ENCODE results near the gene DOK7. TPM values are rescaled to one million over a fixed set of nuclear protein-coding genes. Genes with fewer than 3 reads are reported as not detected.

The DOK7 gene
- total RNA-seq, 4 donors from 2014 or later: 0.26 to 0.45 TPM; not detected in 2

DNA sequence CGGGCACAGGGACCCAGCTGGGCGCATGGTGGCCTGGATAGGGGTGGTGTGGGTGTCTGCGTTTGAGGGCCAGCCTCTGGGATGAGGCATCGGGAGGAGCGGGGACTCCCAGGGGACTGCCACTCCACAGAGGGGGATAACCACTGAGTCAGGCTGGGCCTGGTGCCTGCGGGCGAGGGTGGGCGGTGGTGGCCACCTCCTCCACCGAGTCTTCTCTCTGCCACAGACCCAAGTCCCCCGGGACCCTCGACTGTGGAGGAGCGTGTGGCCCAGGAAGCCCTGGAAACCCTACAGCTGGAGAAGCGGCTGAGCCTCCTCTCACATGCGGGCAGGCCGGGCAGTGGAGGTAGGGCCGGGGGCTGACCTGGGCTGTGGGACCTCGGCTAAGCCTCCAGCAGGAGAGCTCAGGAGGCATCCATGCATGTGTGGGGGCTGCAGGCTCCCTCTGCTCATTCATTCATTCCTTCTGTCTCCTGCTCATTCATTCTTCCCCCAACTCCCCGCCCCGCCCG, 26.4 kb downstream of the DOK7 start:
- Histone ChIP-seq H3K36me3 (no peaks in the 10 kb centered on the region), H3K27me3 (peaks cover 0 to 100% (median 5%) of the 10 kb centered on the region in 4 donors), H3K9me3 (no peaks in the 10 kb centered on the region), H3K4me1 (peaks cover 10 to 17% (median 14%) of the 10 kb centered on the region in 3 donors), H3K27ac (no peak overlapping the region), H3K4me3 (no peak overlapping the region)
- WGBS, 2 donors: 63 to 70% methylated on average over 6 to 11 of the region's 20 CpGs
- no peak for DNase-seq
- TF ChIP-seq POLR2A (IDR thresholded peaks at IDR 0.05) (no peak), CTCF (IDR thresholded peaks at IDR 0.05) (no peak)
- intact Hi-C loops (cut with DNase I): no loop called here

GRCh38 chr4:3491681-3492405, 28.7 kb downstream of the DOK7 start:
- no peaks in the 10 kb centered on the region for H3K9me3 ChIP-seq
- intact Hi-C loops (cut with DNase I): no loop called here
- H3K36me3 ChIP-seq: no peaks in the 10 kb centered on the region
- no peak overlapping the region for H3K4me3 ChIP-seq
- no peak for DNase-seq
- H3K27ac ChIP-seq: no peak overlapping the region
- 53 to 55% methylated on average over 2 to 8 of the region's 17 CpGs for WGBS, 2 donors
- TF ChIP-seq POLR2A (IDR thresholded peaks at IDR 0.05) (no peak), CTCF (IDR thresholded peaks at IDR 0.05) (no peak)
- H3K4me1 ChIP-seq: no peaks in the 10 kb centered on the region
- H3K27me3 ChIP-seq: peaks cover 0 to 100% (median 2%) of the 10 kb centered on the region in 4 donors

DNA sequence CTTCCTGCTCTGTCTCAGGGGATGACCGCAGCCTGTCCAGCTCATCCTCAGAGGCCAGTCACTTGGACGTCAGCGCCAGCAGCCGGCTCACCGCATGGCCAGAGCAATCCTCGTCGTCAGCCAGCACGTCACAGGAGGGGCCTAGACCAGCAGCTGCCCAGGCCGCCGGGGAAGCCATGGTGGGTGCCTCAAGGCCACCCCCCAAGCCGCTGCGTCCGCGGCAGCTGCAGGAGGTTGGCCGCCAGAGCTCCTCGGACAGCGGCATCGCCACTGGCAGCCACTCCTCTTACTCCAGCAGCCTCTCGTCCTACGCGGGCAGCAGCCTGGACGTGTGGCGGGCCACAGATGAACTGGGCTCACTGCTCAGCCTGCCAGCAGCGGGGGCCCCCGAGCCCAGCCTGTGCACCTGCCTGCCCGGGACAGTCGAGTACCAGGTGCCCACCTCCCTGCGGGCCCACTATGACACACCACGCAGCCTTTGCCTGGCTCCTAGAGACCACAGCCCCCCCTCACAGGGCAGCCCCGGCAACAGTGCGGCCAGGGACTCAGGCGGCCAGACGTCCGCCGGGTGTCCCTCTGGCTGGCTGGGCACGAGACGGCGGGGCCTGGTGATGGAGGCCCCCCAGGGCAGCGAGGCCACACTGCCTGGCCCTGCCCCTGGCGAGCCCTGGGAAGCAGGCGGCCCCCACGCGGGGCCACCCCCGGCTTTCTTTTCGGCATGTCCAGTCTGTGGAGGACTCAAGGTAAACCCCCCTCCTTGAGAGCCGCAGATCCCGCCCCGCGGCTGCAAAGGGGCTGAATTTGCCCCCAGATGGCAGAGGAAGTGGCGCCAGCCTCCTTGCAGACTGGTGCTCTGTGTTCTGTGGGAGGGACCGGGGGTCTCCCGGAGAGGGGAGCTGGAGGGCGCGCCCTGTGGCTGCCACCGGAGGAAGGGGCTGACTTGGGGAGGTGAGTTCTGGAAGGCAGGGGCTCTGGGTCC, 29.9 kb downstream of the DOK7 start:
- no peak for TF ChIP-seq CTCF (IDR thresholded peaks at IDR 0.05)
- TF ChIP-seq POLR2A (IDR thresholded peaks at IDR 0.05): no peak
- WGBS, 2 donors: 89 to 93% methylated on average over 7 to 8 of the region's 55 CpGs
- DNase-seq: no peak

GRCh38 chr4:3493720-3494461, 30.8 kb downstream of the DOK7 start:
- Histone ChIP-seq H3K36me3 (peaks cover 0 to under 1% (median 0%) of the 10 kb centered on the region in 3 donors), H3K4me3 (no peak overlapping the region), H3K27ac (no peak overlapping the region), H3K27me3 (peaks cover 0 to 85% (median 2%) of the 10 kb centered on the region in 4 donors), H3K9me3 (no peaks in the 10 kb centered on the region), H3K4me1 (no peaks in the 10 kb centered on the region)
- WGBS, 2 donors: 60 to 80% methylated on average over 1 of the region's 20 CpGs
- TF ChIP-seq CTCF (IDR thresholded peaks at IDR 0.05) (no peak), POLR2A (IDR thresholded peaks at IDR 0.05) (no peak)
- intact Hi-C loops (cut with DNase I): no loop called here
- DNase-seq: no peak

More for the DNA sequence above, 29.9 kb downstream of the DOK7 start:
- Histone ChIP-seq H3K4me1 (no peaks in the 10 kb centered on the region), H3K4me3 (no peak overlapping the region), H3K27ac (no peak overlapping the region), H3K27me3 (peaks cover 0 to 93% (median 2%) of the 10 kb centered on the region in 4 donors), H3K9me3 (no peaks in the 10 kb centered on the region), H3K36me3 (no peaks in the 10 kb centered on the region)
- intact Hi-C loops (cut with DNase I): no loop called here
